ENCODE measurements around the gene GPC6. TPM values are rescaled to one million over a fixed set of nuclear protein-coding genes. Genes with fewer than 3 reads are reported as not detected.

GPC6 gene
- total RNA-seq, 2 donors from 2014 or later = not detected

- peaks cover 4% of the 10 kb centered on the region for H3K27me3 Mint-ChIP-seq
- ATAC-seq (replicated peaks) = no peak
These were observed 276.5 kb downstream of the GPC6 start for GRCh38 chr13:93502987-93503615.

GRCh38 chr13:93505104-93505952 lies 278.7 kb downstream of the GPC6 start:
- H3K27me3 Mint-ChIP-seq = no peaks in the 10 kb centered on the region
- H3K36me3 Mint-ChIP-seq (ENCODE audit: low read depth) = no peaks in the 10 kb centered on the region
- H3K4me1 Mint-ChIP-seq = no peaks in the 10 kb centered on the region
- no peak overlapping the region for H3K4me3 Mint-ChIP-seq
- H3K27ac Mint-ChIP-seq = no peak overlapping the region
- peaks cover 3% of the 10 kb centered on the region for H3K9me3 Mint-ChIP-seq
- no peak for ATAC-seq (replicated peaks)

More at GRCh38 chr13:93502987-93503615, 276.5 kb downstream of the GPC6 start:
- Mint-ChIP-seq H3K4me3 (no peak overlapping the region), H3K9me3 (peaks cover 3% of the 10 kb centered on the region), H3K4me1 (no peaks in the 10 kb centered on the region), H3K36me3 (ENCODE audit: low read depth) (no peaks in the 10 kb centered on the region), H3K27ac (no peak overlapping the region)

DNA sequence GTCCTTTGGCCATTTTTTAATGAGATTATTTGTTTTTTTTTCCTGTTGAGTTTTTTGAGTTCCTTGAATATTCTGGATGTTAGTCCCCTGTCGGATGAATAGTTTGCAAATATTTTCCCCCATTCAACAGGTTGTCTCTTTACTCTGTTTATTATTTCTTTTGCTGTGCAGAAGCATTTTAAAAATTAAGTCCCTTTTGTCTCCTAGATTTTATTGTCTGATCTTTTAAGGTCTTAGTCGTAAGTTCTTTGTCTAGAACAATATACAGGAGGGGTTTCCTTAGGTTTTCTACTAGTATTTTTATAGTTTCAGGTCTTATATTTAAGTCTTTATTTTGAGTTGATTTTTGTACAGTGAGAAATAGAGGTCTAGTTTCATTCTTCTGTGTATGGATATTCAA lies 284.4 kb downstream of the GPC6 start:
- Mint-ChIP-seq H3K27me3 (peaks cover 7% of the 10 kb centered on the region), H3K4me1 (no peaks in the 10 kb centered on the region), H3K4me3 (no peak overlapping the region), H3K36me3 (ENCODE audit: low read depth) (no peaks in the 10 kb centered on the region), H3K27ac (no peak overlapping the region), H3K9me3 (peaks cover 3% of the 10 kb centered on the region)
- no peak for ATAC-seq (replicated peaks)

DNA sequence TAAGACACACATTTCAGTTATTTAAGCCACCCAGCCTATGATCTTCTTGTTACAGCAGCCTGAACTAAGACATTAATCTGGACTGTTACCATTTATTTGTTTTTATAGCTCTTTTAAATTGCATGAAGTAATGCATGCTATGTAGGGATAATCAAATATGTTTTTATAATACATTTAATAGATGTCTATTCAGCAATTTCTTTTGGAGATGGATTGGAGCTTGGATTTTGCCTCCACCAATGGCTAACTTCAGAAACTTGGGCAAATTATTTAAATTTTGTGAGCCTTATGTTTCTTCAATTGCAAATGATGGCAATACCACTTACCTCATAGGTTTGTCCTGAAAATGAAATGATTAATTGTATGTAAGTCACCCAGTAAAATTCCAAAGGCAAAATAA lies 288.7 kb downstream of the GPC6 start:
- ATAC-seq (replicated peaks) = no peak
- peaks cover 7% of the 10 kb centered on the region for H3K27me3 Mint-ChIP-seq
- H3K4me3 Mint-ChIP-seq = no peak overlapping the region
- H3K27ac Mint-ChIP-seq = no peak overlapping the region
- no peaks in the 10 kb centered on the region for H3K9me3 Mint-ChIP-seq
- no peaks in the 10 kb centered on the region for H3K36me3 Mint-ChIP-seq (ENCODE audit: low read depth)
- no peaks in the 10 kb centered on the region for H3K4me1 Mint-ChIP-seq

DNA sequence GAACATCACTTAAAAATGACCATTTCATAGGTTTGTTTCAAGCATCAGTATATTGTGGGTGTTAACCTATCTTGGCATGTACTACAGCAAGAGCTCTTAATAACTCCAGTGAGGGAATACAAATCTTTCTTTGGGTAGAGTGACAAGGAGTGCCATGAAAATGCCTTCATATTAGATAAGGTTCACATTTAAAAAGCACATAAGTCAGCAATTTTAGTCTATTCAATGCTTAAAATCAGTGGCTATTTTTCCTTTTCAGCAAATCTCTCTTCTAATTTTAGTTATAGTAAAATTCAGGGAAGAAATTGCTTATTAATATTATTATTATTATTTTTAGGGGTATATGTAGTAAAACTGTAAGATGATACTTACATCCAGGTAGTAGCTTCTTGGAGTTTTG lies 291.1 kb downstream of the GPC6 start:
- no peak overlapping the region for H3K4me3 Mint-ChIP-seq

DNA sequence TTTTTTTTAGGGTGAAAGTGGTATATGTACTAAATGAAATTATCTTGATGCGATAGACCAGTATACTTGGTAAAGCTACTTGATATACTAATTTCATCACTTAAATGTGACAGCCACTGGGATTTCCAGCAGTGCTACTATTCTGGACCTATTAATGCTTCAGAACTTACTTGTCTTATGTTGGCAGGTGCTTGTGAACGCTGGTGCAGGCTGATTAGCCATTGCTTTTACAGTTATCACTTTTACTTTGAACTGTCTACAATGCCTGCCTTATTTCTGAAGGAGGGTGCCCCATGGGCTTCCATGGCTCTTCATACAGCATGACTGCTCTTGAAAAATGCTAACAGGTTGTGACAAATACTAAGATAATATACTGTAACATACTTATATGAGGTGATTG lies 294.7 kb downstream of the GPC6 start:
- no peaks in the 10 kb centered on the region for H3K9me3 Mint-ChIP-seq
- H3K27ac Mint-ChIP-seq = no peak overlapping the region
- no peaks in the 10 kb centered on the region for H3K36me3 Mint-ChIP-seq (ENCODE audit: low read depth)
- no peak overlapping the region for H3K4me3 Mint-ChIP-seq
- H3K4me1 Mint-ChIP-seq = no peaks in the 10 kb centered on the region
- ATAC-seq (replicated peaks) = no peak
- H3K27me3 Mint-ChIP-seq = no peaks in the 10 kb centered on the region

More for the DNA sequence above, 291.1 kb downstream of the GPC6 start:
- Mint-ChIP-seq H3K36me3 (ENCODE audit: low read depth) (no peaks in the 10 kb centered on the region), H3K4me1 (no peaks in the 10 kb centered on the region), H3K27me3 (peaks cover 7% of the 10 kb centered on the region), H3K27ac (no peak overlapping the region), H3K9me3 (no peaks in the 10 kb centered on the region)
- no peak for ATAC-seq (replicated peaks)

GRCh38 chr13:93522501-93522900 lies 295.9 kb downstream of the GPC6 start:
- H3K27ac Mint-ChIP-seq = no peak overlapping the region
- no peak for ATAC-seq (replicated peaks)
- no peak overlapping the region for H3K4me3 Mint-ChIP-seq
- no peaks in the 10 kb centered on the region for H3K36me3 Mint-ChIP-seq (ENCODE audit: low read depth)
- H3K4me1 Mint-ChIP-seq = no peaks in the 10 kb centered on the region
- H3K27me3 Mint-ChIP-seq = no peaks in the 10 kb centered on the region
- H3K9me3 Mint-ChIP-seq = no peaks in the 10 kb centered on the region

DNA sequence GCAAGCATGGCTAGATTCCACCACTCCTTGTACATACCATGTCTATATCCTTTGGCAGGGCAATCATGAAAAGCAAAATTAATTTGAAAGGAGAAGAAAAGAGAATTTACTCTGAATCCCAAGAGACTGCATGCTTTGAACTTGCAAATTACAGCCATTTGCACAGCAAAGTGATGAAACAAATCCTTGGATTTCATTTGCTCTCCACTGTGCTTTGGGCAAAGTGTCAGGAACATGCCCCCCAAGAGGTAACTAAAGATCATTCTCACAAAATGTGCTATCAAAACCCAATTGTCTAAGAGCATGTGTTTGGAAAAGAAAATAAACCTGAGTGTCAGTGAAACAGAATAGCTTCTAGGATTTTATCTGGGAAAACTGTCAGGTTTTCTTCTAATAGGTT lies 298.5 kb downstream of the GPC6 start:
- H3K4me3 Mint-ChIP-seq = no peak overlapping the region
- no peak for ATAC-seq (replicated peaks)
- H3K27me3 Mint-ChIP-seq = no peaks in the 10 kb centered on the region
- H3K36me3 Mint-ChIP-seq (ENCODE audit: low read depth) = no peaks in the 10 kb centered on the region
- no peaks in the 10 kb centered on the region for H3K9me3 Mint-ChIP-seq
- no peak overlapping the region for H3K27ac Mint-ChIP-seq
- H3K4me1 Mint-ChIP-seq = no peaks in the 10 kb centered on the region

- no peak overlapping the region for H3K27ac Mint-ChIP-seq
- H3K9me3 Mint-ChIP-seq = no peaks in the 10 kb centered on the region
- ATAC-seq (replicated peaks) = no peak
- no peaks in the 10 kb centered on the region for H3K4me1 Mint-ChIP-seq
- no peak overlapping the region for H3K4me3 Mint-ChIP-seq
- H3K36me3 Mint-ChIP-seq (ENCODE audit: low read depth) = no peaks in the 10 kb centered on the region
- no peaks in the 10 kb centered on the region for H3K27me3 Mint-ChIP-seq
These were observed 301.2 kb downstream of the GPC6 start for GRCh38 chr13:93527748-93528297.

- peaks cover 3% of the 10 kb centered on the region for H3K27me3 Mint-ChIP-seq
- no peak for ATAC-seq (replicated peaks)
- no peak overlapping the region for H3K4me3 Mint-ChIP-seq
- no peaks in the 10 kb centered on the region for H3K9me3 Mint-ChIP-seq
- no peak overlapping the region for H3K27ac Mint-ChIP-seq
- no peaks in the 10 kb centered on the region for H3K4me1 Mint-ChIP-seq
- no peaks in the 10 kb centered on the region for H3K36me3 Mint-ChIP-seq (ENCODE audit: low read depth)
These were observed 303.4 kb downstream of the GPC6 start for GRCh38 chr13:93529961-93530360.

DNA sequence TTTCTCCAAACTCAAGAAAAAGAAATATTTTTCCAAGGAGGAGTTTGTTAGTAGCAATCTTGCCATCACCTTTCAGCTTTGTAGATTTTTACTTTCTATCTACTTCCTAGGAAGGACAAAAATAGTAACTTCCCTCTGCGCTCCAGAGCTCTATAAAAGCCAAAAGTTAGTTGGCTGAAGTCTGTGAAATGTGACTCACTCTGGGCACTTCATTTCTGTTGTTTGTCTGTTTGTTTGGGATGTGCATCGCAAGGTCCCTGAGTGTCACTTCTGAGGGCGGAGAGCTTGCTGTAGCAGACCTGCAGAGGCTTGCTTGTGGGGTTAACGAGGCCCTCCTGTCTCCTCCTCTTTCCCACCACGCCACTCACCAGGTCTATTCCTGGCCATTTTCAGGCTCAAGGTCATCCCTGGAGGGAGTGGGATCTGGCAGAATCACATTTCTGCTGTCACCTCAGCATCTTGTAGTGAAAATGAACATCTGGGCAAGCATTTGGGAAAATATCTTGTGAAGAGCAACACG lies 307.6 kb downstream of the GPC6 start:
- Mint-ChIP-seq H3K27ac (no peak overlapping the region), H3K27me3 (peaks cover 3% of the 10 kb centered on the region), H3K4me3 (no peak overlapping the region), H3K9me3 (no peaks in the 10 kb centered on the region), H3K36me3 (ENCODE audit: low read depth) (no peaks in the 10 kb centered on the region), H3K4me1 (no peaks in the 10 kb centered on the region)
- no peak for ATAC-seq (replicated peaks)

DNA sequence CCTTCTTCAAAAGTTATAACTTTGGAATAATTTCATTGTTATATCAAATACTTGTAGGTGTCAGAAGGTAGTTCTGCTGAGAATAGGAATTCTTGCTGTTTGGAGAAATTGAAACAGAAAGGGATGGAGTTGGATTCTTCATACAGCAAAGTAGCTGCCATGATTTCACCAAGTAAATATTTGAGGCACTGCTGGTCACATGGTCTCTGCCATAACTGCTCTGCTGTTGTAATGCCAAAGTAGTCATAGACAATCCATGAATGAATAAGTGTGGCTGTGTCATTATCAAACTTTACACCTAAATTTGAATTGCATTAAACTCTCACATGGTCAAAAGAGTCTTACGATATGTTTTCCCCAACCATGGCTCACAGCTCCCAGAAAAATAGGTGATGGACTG lies 308.6 kb downstream of the GPC6 start:
- H3K9me3 Mint-ChIP-seq = no peaks in the 10 kb centered on the region
- no peak overlapping the region for H3K27ac Mint-ChIP-seq
- no peaks in the 10 kb centered on the region for H3K36me3 Mint-ChIP-seq (ENCODE audit: low read depth)
- no peaks in the 10 kb centered on the region for H3K4me1 Mint-ChIP-seq
- no peak overlapping the region for H3K4me3 Mint-ChIP-seq
- peaks cover 3% of the 10 kb centered on the region for H3K27me3 Mint-ChIP-seq
- ATAC-seq (replicated peaks) = no peak

- no peak for ATAC-seq (replicated peaks)
- H3K4me3 Mint-ChIP-seq = no peak overlapping the region
- H3K27me3 Mint-ChIP-seq = no peaks in the 10 kb centered on the region
- no peaks in the 10 kb centered on the region for H3K9me3 Mint-ChIP-seq
- H3K27ac Mint-ChIP-seq = no peak overlapping the region
- no peaks in the 10 kb centered on the region for H3K36me3 Mint-ChIP-seq (ENCODE audit: low read depth)
- H3K4me1 Mint-ChIP-seq = no peaks in the 10 kb centered on the region
These were observed 313.3 kb downstream of the GPC6 start for GRCh38 chr13:93539914-93540313.

DNA sequence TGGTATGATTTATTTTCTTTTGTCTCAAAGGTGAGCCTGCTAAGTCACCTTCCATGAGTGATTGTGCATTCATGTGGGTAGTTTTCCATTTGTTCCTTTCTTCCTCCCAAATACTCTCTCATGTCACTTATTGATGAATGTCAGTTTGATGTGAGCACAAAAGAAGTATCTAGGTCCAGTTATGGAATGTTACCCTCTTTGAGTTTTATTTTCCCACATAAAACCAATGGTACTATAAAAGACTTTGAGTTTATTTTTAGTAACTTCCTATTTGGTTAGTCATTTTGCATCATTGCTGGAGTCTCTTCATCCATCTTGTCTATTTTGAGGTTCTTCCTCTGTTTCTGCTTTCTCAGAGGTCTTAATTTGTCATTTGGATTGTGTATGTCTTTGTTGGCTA lies 321.3 kb downstream of the GPC6 start:
- H3K9me3 Mint-ChIP-seq = no peaks in the 10 kb centered on the region
- H3K27ac Mint-ChIP-seq = no peak overlapping the region
- no peak overlapping the region for H3K4me3 Mint-ChIP-seq
- H3K4me1 Mint-ChIP-seq = no peaks in the 10 kb centered on the region
- ATAC-seq (replicated peaks) = no peak
- no peaks in the 10 kb centered on the region for H3K36me3 Mint-ChIP-seq (ENCODE audit: low read depth)
- peaks cover 7% of the 10 kb centered on the region for H3K27me3 Mint-ChIP-seq

Data from activated T-helper 17 cell treated with anti-CD3 and anti-CD28 coated beads, Interleukin-2, amount 50 U/mL, for 72 hours (primary cell).